OCI-LY3 (cell line): ENCODE results near the gene PPP6R1.

Experiments
- H2AFZ ChIP-seq: fragments of 200-600, 300-600 bp; shearing (Covaris generic); 2 replicates; pipeline ENCODE4 v1.6.0; 2014; ENCODE audit warnings: antibody characterized with exemption, low read depth, low read length
- H3K27ac ChIP-seq: fragments of 200-600, 300-600 bp; sonication (generic); 2 replicates; pipeline ENCODE4 v1.5.1; 2014; ENCODE audit warnings: mild to moderate bottlenecking, low read length, moderate library complexity, mixed read lengths
- H3K27me3 ChIP-seq: fragments of 200-600, 300-600 bp; sonication (generic); 2 replicates; pipeline ENCODE4 v1.6.1; 2014; ENCODE audit warnings: low read depth, low read length, mixed read lengths
- H3K36me3 ChIP-seq: fragments of 200-600, 300-600 bp; sonication (generic); replicated peaks from 2 replicates; pipeline ENCODE3; 2014; ENCODE audit warnings: low read depth, low read length, mixed read lengths
- H3K4me1 ChIP-seq: fragments of 300-600, 200-600 bp; sonication (generic); 2 replicates; pipeline ENCODE4 v1.6.1; 2014; ENCODE audit warnings: low read length, mixed read lengths
- H3K4me2 ChIP-seq: fragments of 200-600, 300-600 bp; sonication (generic); 2 replicates; pipeline ENCODE4 v1.6.1; 2014; ENCODE audit warnings: low read length, mixed read lengths
- H3K4me3 ChIP-seq: fragments of 300-600, 200-600 bp; sonication (generic); 2 replicates; pipeline ENCODE4 v1.5.1; 2014; ENCODE audit warnings: antibody characterized with exemption, mild to moderate bottlenecking, low read length, moderate library complexity
- H3K79me2 ChIP-seq: fragments of 300-600, 200-600 bp; shearing (Covaris generic); 2 replicates; pipeline ENCODE4 v1.6.1; 2014; ENCODE audit warnings: mild to moderate bottlenecking, low read length, mixed read lengths
- H3K9ac ChIP-seq: fragments of 300-600, 200-600 bp; shearing (Covaris generic); 2 replicates; pipeline ENCODE4 v1.6.0; 2014; ENCODE audit warnings: mild to moderate bottlenecking, low read length, moderate library complexity
- H3K9me3 ChIP-seq: fragments of 200-600, 300-600 bp; shearing (Covaris generic); 2 replicates; pipeline ENCODE4 v1.6.1; 2014; ENCODE audit warnings: low read length, mixed read lengths; ENCODE audit not compliant: insufficient read depth
- H4K20me1 ChIP-seq: fragments of 200-600, 300-600 bp; sonication (generic); 2 replicates; pipeline ENCODE4 v1.6.1; 2016; ENCODE audit warnings: low read length, mixed read lengths; ENCODE audit not compliant: insufficient read depth
- EZH2phosphoT487 ChIP-seq: fragments of 200-600 bp; shearing (Covaris generic); IDR thresholded peaks from 2 replicates; pipeline ENCODE4 v1.6.1; 2018; ENCODE audit warnings: antibody characterized with exemption, mixed run types, low read depth
- TF ChIP-seq, protein P1 (sequence below): fragments of 200-600, 300-600 bp; sonication (generic); IDR thresholded peaks from 2 replicates; pipeline ENCODE4 v1.5.1; 2014; ENCODE audit warnings: antibody characterized with exemption, low read length, low read depth

Gene PPP6R1

GRCh38 chr19:55261671-55262126 is 2.9 kb upstream of the PPP6R1 start:
- Histone ChIP-seq H3K4me2 (no peak overlapping the region), H3K4me1 (peaks cover 11% of the 10 kb centered on the region), H3K27ac (no peak overlapping the region), H4K20me1 (peaks cover 14% of the 10 kb centered on the region), H2AFZ (no peak overlapping the region), H3K36me3 (peaks cover 15% of the 10 kb centered on the region), H3K4me3 (no peak overlapping the region), H3K27me3 (no peaks in the 10 kb centered on the region), H3K79me2 (peaks cover 38% of the 10 kb centered on the region), H3K9me3 (no peaks in the 10 kb centered on the region), H3K9ac (no peak overlapping the region)
- no peak for TF ChIP-seq EZH2phosphoT487
- TF ChIP-seq, protein P1, sequence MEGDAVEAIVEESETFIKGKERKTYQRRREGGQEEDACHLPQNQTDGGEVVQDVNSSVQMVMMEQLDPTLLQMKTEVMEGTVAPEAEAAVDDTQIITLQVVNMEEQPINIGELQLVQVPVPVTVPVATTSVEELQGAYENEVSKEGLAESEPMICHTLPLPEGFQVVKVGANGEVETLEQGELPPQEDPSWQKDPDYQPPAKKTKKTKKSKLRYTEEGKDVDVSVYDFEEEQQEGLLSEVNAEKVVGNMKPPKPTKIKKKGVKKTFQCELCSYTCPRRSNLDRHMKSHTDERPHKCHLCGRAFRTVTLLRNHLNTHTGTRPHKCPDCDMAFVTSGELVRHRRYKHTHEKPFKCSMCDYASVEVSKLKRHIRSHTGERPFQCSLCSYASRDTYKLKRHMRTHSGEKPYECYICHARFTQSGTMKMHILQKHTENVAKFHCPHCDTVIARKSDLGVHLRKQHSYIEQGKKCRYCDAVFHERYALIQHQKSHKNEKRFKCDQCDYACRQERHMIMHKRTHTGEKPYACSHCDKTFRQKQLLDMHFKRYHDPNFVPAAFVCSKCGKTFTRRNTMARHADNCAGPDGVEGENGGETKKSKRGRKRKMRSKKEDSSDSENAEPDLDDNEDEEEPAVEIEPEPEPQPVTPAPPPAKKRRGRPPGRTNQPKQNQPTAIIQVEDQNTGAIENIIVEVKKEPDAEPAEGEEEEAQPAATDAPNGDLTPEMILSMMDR = no peak

GRCh38 chr19:55259540-55260210 is 858 bp upstream of the PPP6R1 start:
- peaks cover 24% of the 10 kb centered on the region for H3K4me1 ChIP-seq
- peaks cover 50% of the 10 kb centered on the region for H3K79me2 ChIP-seq
- no peak for TF ChIP-seq EZH2phosphoT487
- H2AFZ ChIP-seq = peak overlapping the region; percentile 37; the same call in 1 of the 2 replicates
- peak overlapping the region; percentile 99 for H3K9ac ChIP-seq
- peak overlapping the region; percentile 94 for H3K4me2 ChIP-seq
- H3K9me3 ChIP-seq = no peaks in the 10 kb centered on the region
- H3K27me3 ChIP-seq = no peaks in the 10 kb centered on the region
- H4K20me1 ChIP-seq = peaks cover 25% of the 10 kb centered on the region
- H3K27ac ChIP-seq = peak overlapping the region; percentile 99
- peaks cover 32% of the 10 kb centered on the region for H3K36me3 ChIP-seq
- H3K4me3 ChIP-seq = peak overlapping the region; percentile 97

DNA sequence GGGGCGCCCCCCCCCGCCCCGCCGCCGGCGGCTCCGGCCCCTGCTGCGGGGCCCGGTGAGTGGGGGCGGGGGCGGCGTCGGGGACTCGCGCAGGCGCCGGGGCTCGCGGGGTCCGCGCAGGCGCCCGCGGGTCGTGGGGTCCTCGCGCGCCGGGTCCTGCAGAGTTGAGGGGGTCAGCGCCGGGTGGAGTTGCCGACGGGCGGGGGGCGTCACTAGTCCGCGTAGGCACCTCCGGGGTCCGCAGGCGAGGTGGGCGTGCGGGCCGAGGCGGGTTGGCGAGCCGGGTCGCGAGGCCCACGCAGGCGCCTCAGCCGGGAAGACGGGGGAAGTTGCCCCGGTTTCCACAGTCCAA is 365 bp downstream of the PPP6R1 start:
- H3K9ac ChIP-seq = peak overlapping the region; percentile 99
- H2AFZ ChIP-seq = no peak overlapping the region
- peak overlapping the region; percentile 100 for H3K4me2 ChIP-seq
- peaks cover 35% of the 10 kb centered on the region for H3K36me3 ChIP-seq
- H3K4me3 ChIP-seq = peak overlapping the region; percentile 97
- peaks cover 62% of the 10 kb centered on the region for H3K79me2 ChIP-seq
- H4K20me1 ChIP-seq = peaks cover 25% of the 10 kb centered on the region
- H3K27ac ChIP-seq = peak overlapping the region; percentile 99
- H3K4me1 ChIP-seq = peaks cover 34% of the 10 kb centered on the region
- H3K9me3 ChIP-seq = no peaks in the 10 kb centered on the region
- no peaks in the 10 kb centered on the region for H3K27me3 ChIP-seq
- no peak for TF ChIP-seq EZH2phosphoT487
- TF ChIP-seq, protein P1 = no peak

DNA sequence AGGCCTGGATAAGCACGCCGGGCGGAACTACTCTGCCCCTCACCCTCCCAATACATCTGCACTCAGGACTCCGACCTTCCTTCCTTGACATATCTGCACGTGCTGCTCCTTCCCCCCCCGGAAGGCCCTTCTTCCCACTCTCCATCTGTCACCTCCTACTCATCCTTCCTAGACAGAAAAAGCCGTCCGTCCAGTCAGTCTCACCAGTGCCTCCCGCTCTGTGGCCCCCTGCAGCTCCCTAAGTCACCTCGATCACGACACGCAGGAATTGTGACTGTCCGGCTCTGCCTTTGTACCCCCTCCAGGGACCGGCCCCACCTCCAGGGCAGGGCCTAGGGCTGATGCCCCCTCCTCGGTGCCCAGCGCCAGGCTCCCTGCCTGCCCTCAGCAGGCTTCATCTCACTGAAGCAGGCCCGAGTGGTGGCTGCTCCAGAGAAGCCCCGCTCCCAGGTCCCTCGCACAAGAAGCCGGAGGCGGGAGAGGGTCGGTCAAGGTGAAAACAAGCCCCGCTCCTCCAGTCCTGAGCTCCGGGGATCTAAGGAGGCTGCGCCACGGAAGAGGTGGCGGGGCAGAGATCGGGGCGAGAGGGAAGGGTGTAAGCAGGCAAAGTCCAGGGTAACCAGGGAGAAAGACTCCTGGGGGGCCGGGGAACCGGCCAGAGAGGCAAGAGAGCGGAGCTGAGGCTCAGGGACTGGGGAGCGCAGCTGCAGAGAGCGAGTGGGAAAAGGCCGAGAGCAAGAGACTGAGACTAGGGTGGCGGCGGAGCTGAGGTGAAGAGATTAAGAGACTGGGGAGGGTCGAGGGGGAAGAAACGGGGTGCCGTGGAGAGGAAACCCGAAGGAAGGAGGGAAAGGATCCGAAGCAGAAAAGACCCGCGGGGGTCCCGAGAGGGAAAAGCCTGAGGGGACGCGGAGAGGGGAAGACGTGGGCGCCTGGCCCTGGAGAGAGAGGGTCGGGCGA is 1.1 kb downstream of the PPP6R1 start:
- Histone ChIP-seq H3K9me3 (no peaks in the 10 kb centered on the region), H3K9ac (peak overlapping the region; percentile 99), H4K20me1 (peaks cover 31% of the 10 kb centered on the region), H3K27me3 (no peaks in the 10 kb centered on the region), H3K4me1 (peaks cover 41% of the 10 kb centered on the region), H3K4me3 (peak overlapping the region; percentile 97), H2AFZ (no peak overlapping the region), H3K79me2 (peaks cover 69% of the 10 kb centered on the region), H3K36me3 (peaks cover 41% of the 10 kb centered on the region), H3K27ac (peak overlapping the region; percentile 99), H3K4me2 (peak overlapping the region; percentile 100)
- TF ChIP-seq, protein P1 = no peak
- TF ChIP-seq EZH2phosphoT487 = no peak
